Activated naive CD8-positive, alpha-beta T cell treated with anti-CD3 and anti-CD28 coated beads for 36 hours (primary cell): Measurements from ENCODE around the gene GRAP. TPM values are rescaled to one million over a fixed set of nuclear protein-coding genes. Genes with fewer than 3 reads are reported as not detected.
"Not testable (repeated sequence)": the region's sequence is repeated elsewhere in the genome, so short reads cannot be mapped to it uniquely, and the experiment has no call there.

Experiments used
- DNase-seq: peaks from one replicate; pipeline ENCODE4 v3.0.0; 2021
- H3K27ac Mint-ChIP-seq: one replicate; pipeline ENCODE4 v1.8.0; 2022; ENCODE audit warnings: mild to moderate bottlenecking, moderate library complexity, mixed read lengths
- H3K27me3 Mint-ChIP-seq: one replicate; pipeline ENCODE4 v1.8.0; 2022; ENCODE audit warnings: mild to moderate bottlenecking, mixed read lengths
- H3K36me3 Mint-ChIP-seq: one replicate; pipeline ENCODE4 v1.8.0; 2021; ENCODE audit warnings: mild to moderate bottlenecking, mixed read lengths
- H3K4me1 Mint-ChIP-seq: one replicate; pipeline ENCODE4 v1.8.0; 2021; ENCODE audit warnings: mixed read lengths
- H3K4me3 Mint-ChIP-seq: one replicate; pipeline ENCODE4 v1.8.0; 2022; ENCODE audit warnings: mild to moderate bottlenecking, moderate library complexity, mixed read lengths
- H3K9me3 Mint-ChIP-seq: one replicate; pipeline ENCODE4 v1.8.0; 2022; ENCODE audit warnings: mixed read lengths
- total RNA-seq, 2 experiments: library from RNA; stranded (reverse); gene quantifications; one replicate each; pipeline ENCODE4 v1.2.3, GENCODE V29; 2021

GRAP gene
- 10 to 100 TPM; 14.5 to 14.8 TPM for total RNA-seq

- DNase-seq, H3K27ac Mint-ChIP-seq, H3K4me3 Mint-ChIP-seq: not testable (repeated sequence)
These were observed at the start of gene GRAP for GRCh38 chr17:19046782-19047375. Gene GRAP (minus strand): TSS chr17:19046957. CDS start chr17:19046926, 31 bp downstream.

GRCh38 chr17:19093684-19094438, 47.1 kb upstream of the GRAP start:
- not testable (repeated sequence) for H3K4me1 Mint-ChIP-seq, H3K4me3 Mint-ChIP-seq, H3K27ac Mint-ChIP-seq, H3K36me3 Mint-ChIP-seq, DNase-seq, H3K27me3 Mint-ChIP-seq, H3K9me3 Mint-ChIP-seq

More at GRCh38 chr17:19046782-19047375, at the start of gene GRAP:
- H3K4me1 Mint-ChIP-seq, H3K9me3 Mint-ChIP-seq, H3K27me3 Mint-ChIP-seq, H3K36me3 Mint-ChIP-seq: not testable (repeated sequence)

GRCh38 chr17:19092737-19093683, 46.3 kb upstream of the GRAP start:
- not testable (repeated sequence) for DNase-seq, H3K9me3 Mint-ChIP-seq, H3K27me3 Mint-ChIP-seq, H3K4me1 Mint-ChIP-seq, H3K36me3 Mint-ChIP-seq, H3K27ac Mint-ChIP-seq, H3K4me3 Mint-ChIP-seq

- not testable (repeated sequence) for H3K4me1 Mint-ChIP-seq
These were observed 43.5 kb upstream of the GRAP start for GRCh38 chr17:19090058-19090772.

GRCh38 chr17:19088804-19089685, 42.3 kb upstream of the GRAP start:
- not testable (repeated sequence) for H3K36me3 Mint-ChIP-seq, H3K4me3 Mint-ChIP-seq, H3K27ac Mint-ChIP-seq, H3K9me3 Mint-ChIP-seq, H3K27me3 Mint-ChIP-seq, DNase-seq, H3K4me1 Mint-ChIP-seq

More at GRCh38 chr17:19090058-19090772, 43.5 kb upstream of the GRAP start:
- not testable (repeated sequence) for H3K36me3 Mint-ChIP-seq, H3K27me3 Mint-ChIP-seq, H3K27ac Mint-ChIP-seq, DNase-seq, H3K4me3 Mint-ChIP-seq, H3K9me3 Mint-ChIP-seq

- DNase-seq, H3K27ac Mint-ChIP-seq, H3K4me1 Mint-ChIP-seq, H3K27me3 Mint-ChIP-seq, H3K4me3 Mint-ChIP-seq, H3K9me3 Mint-ChIP-seq, H3K36me3 Mint-ChIP-seq: not testable (repeated sequence)
These were observed 30.6 kb upstream of the GRAP start for GRCh38 chr17:19077386-19077785.

GRCh38 chr17:19076398-19077192, 29.8 kb upstream of the GRAP start:
- H3K27me3 Mint-ChIP-seq, H3K4me3 Mint-ChIP-seq, H3K9me3 Mint-ChIP-seq, H3K4me1 Mint-ChIP-seq, H3K36me3 Mint-ChIP-seq, H3K27ac Mint-ChIP-seq: not testable (repeated sequence)
- peak; percentile 5 for DNase-seq

- not testable (repeated sequence) for H3K4me3 Mint-ChIP-seq, H3K27ac Mint-ChIP-seq, H3K4me1 Mint-ChIP-seq, H3K36me3 Mint-ChIP-seq, H3K9me3 Mint-ChIP-seq, H3K27me3 Mint-ChIP-seq, DNase-seq
These were observed 23.8 kb upstream of the GRAP start for GRCh38 chr17:19070318-19071168.

GRCh38 chr17:19064378-19064777, 17.6 kb upstream of the GRAP start:
- H3K36me3 Mint-ChIP-seq, H3K9me3 Mint-ChIP-seq, H3K4me3 Mint-ChIP-seq, DNase-seq, H3K27me3 Mint-ChIP-seq, H3K4me1 Mint-ChIP-seq: not testable (repeated sequence)
- H3K27ac Mint-ChIP-seq = peak overlapping the region; percentile 54

- not testable (repeated sequence) for H3K9me3 Mint-ChIP-seq, H3K27me3 Mint-ChIP-seq, H3K36me3 Mint-ChIP-seq, H3K4me1 Mint-ChIP-seq
- peak; percentile 72 for DNase-seq
- H3K27ac Mint-ChIP-seq = peak overlapping the region; percentile 79
- peak overlapping the region; percentile 29 for H3K4me3 Mint-ChIP-seq
These were observed 16.7 kb upstream of the GRAP start for GRCh38 chr17:19063326-19063956.

GRCh38 chr17:19062718-19063325, 16.1 kb upstream of the GRAP start:
- not testable (repeated sequence) for DNase-seq, H3K9me3 Mint-ChIP-seq, H3K4me1 Mint-ChIP-seq, H3K27ac Mint-ChIP-seq, H3K4me3 Mint-ChIP-seq, H3K27me3 Mint-ChIP-seq, H3K36me3 Mint-ChIP-seq

GRCh38 chr17:19062009-19062717, 15.4 kb upstream of the GRAP start:
- H3K4me3 Mint-ChIP-seq, H3K27ac Mint-ChIP-seq, H3K27me3 Mint-ChIP-seq, H3K4me1 Mint-ChIP-seq, H3K36me3 Mint-ChIP-seq, H3K9me3 Mint-ChIP-seq: not testable (repeated sequence)
- DNase-seq = peak; percentile 80
